ENCODE data around the gene DCTN3. TPM values are rescaled to one million over a fixed set of nuclear protein-coding genes. Genes with fewer than 3 reads are reported as not detected.

DCTN3 gene
- total and polyA plus RNA-seq, 9 of the 15 experiments (the other 6 are each of a cell fraction or from before 2014, with no cell fraction given): 11.0 to 51.0 (median 41.9) TPM

GRCh38 chr9:34651876-34652601 is 31.7 kb upstream of the DCTN3 start, which contains the start of gene IL11RA (continued):
- peak; percentile 91 for TF ChIP-seq NKRF (IDR thresholded peaks at IDR 0.05; ENCODE audit: borderline replicate concordance)
- TF ChIP-seq TCF7L2 (IDR thresholded peaks at IDR 0.05; ENCODE audit: low read depth, low read length): no peak
- TF ChIP-seq HOXB6 (CRISPR knock-in tag; IDR thresholded peaks at IDR 0.05; ENCODE audit: borderline replicate concordance): no peak
- no peak for TF ChIP-seq ZEB2 (IDR thresholded peaks at IDR 0.05)
- TF ChIP-seq, protein P1, sequence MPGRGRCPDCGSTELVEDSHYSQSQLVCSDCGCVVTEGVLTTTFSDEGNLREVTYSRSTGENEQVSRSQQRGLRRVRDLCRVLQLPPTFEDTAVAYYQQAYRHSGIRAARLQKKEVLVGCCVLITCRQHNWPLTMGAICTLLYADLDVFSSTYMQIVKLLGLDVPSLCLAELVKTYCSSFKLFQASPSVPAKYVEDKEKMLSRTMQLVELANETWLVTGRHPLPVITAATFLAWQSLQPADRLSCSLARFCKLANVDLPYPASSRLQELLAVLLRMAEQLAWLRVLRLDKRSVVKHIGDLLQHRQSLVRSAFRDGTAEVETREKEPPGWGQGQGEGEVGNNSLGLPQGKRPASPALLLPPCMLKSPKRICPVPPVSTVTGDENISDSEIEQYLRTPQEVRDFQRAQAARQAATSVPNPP (IDR thresholded peaks at IDR 0.05; ENCODE audit: borderline replicate concordance, insufficient read depth, insufficient read length): no peak
- no peak for TF ChIP-seq ZBTB17 (CRISPR knock-in tag; IDR thresholded peaks at IDR 0.05)
- no peak for TF ChIP-seq ZBTB1 (CRISPR knock-in tag; IDR thresholded peaks at IDR 0.05; ENCODE audit: borderline replicate concordance, low read depth)
- TF ChIP-seq, protein P2, sequence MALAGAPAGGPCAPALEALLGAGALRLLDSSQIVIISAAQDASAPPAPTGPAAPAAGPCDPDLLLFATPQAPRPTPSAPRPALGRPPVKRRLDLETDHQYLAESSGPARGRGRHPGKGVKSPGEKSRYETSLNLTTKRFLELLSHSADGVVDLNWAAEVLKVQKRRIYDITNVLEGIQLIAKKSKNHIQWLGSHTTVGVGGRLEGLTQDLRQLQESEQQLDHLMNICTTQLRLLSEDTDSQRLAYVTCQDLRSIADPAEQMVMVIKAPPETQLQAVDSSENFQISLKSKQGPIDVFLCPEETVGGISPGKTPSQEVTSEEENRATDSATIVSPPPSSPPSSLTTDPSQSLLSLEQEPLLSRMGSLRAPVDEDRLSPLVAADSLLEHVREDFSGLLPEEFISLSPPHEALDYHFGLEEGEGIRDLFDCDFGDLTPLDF (CRISPR knock-in tag; IDR thresholded peaks at IDR 0.05): no peak
- TF ChIP-seq, protein P3, sequence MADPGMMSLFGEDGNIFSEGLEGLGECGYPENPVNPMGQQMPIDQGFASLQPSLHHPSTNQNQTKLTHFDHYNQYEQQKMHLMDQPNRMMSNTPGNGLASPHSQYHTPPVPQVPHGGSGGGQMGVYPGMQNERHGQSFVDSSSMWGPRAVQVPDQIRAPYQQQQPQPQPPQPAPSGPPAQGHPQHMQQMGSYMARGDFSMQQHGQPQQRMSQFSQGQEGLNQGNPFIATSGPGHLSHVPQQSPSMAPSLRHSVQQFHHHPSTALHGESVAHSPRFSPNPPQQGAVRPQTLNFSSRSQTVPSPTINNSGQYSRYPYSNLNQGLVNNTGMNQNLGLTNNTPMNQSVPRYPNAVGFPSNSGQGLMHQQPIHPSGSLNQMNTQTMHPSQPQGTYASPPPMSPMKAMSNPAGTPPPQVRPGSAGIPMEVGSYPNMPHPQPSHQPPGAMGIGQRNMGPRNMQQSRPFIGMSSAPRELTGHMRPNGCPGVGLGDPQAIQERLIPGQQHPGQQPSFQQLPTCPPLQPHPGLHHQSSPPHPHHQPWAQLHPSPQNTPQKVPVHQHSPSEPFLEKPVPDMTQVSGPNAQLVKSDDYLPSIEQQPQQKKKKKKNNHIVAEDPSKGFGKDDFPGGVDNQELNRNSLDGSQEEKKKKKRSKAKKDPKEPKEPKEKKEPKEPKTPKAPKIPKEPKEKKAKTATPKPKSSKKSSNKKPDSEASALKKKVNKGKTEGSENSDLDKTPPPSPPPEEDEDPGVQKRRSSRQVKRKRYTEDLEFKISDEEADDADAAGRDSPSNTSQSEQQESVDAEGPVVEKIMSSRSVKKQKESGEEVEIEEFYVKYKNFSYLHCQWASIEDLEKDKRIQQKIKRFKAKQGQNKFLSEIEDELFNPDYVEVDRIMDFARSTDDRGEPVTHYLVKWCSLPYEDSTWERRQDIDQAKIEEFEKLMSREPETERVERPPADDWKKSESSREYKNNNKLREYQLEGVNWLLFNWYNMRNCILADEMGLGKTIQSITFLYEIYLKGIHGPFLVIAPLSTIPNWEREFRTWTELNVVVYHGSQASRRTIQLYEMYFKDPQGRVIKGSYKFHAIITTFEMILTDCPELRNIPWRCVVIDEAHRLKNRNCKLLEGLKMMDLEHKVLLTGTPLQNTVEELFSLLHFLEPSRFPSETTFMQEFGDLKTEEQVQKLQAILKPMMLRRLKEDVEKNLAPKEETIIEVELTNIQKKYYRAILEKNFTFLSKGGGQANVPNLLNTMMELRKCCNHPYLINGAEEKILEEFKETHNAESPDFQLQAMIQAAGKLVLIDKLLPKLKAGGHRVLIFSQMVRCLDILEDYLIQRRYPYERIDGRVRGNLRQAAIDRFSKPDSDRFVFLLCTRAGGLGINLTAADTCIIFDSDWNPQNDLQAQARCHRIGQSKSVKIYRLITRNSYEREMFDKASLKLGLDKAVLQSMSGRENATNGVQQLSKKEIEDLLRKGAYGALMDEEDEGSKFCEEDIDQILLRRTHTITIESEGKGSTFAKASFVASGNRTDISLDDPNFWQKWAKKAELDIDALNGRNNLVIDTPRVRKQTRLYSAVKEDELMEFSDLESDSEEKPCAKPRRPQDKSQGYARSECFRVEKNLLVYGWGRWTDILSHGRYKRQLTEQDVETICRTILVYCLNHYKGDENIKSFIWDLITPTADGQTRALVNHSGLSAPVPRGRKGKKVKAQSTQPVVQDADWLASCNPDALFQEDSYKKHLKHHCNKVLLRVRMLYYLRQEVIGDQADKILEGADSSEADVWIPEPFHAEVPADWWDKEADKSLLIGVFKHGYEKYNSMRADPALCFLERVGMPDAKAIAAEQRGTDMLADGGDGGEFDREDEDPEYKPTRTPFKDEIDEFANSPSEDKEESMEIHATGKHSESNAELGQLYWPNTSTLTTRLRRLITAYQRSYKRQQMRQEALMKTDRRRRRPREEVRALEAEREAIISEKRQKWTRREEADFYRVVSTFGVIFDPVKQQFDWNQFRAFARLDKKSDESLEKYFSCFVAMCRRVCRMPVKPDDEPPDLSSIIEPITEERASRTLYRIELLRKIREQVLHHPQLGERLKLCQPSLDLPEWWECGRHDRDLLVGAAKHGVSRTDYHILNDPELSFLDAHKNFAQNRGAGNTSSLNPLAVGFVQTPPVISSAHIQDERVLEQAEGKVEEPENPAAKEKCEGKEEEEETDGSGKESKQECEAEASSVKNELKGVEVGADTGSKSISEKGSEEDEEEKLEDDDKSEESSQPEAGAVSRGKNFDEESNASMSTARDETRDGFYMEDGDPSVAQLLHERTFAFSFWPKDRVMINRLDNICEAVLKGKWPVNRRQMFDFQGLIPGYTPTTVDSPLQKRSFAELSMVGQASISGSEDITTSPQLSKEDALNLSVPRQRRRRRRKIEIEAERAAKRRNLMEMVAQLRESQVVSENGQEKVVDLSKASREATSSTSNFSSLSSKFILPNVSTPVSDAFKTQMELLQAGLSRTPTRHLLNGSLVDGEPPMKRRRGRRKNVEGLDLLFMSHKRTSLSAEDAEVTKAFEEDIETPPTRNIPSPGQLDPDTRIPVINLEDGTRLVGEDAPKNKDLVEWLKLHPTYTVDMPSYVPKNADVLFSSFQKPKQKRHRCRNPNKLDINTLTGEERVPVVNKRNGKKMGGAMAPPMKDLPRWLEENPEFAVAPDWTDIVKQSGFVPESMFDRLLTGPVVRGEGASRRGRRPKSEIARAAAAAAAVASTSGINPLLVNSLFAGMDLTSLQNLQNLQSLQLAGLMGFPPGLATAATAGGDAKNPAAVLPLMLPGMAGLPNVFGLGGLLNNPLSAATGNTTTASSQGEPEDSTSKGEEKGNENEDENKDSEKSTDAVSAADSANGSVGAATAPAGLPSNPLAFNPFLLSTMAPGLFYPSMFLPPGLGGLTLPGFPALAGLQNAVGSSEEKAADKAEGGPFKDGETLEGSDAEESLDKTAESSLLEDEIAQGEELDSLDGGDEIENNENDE (IDR thresholded peaks at IDR 0.05; ENCODE audit: low read depth, low read length): no peak

Data from K562 (cell line).